OCI-LY3 (cell line): ENCODE results near the gene PROM2.

Experiments
- H2AFZ ChIP-seq: fragments of 200-600, 300-600 bp; shearing (Covaris generic); 2 replicates; pipeline ENCODE4 v1.6.0; 2014; ENCODE audit warnings: antibody characterized with exemption, low read depth, low read length
- H3K27ac ChIP-seq: fragments of 200-600, 300-600 bp; sonication (generic); 2 replicates; pipeline ENCODE4 v1.5.1; 2014; ENCODE audit warnings: mild to moderate bottlenecking, low read length, moderate library complexity, mixed read lengths
- H3K27me3 ChIP-seq: fragments of 200-600, 300-600 bp; sonication (generic); 2 replicates; pipeline ENCODE4 v1.6.1; 2014; ENCODE audit warnings: low read depth, low read length, mixed read lengths
- H3K36me3 ChIP-seq: fragments of 200-600, 300-600 bp; sonication (generic); replicated peaks from 2 replicates; pipeline ENCODE3; 2014; ENCODE audit warnings: low read depth, low read length, mixed read lengths
- H3K4me1 ChIP-seq: fragments of 300-600, 200-600 bp; sonication (generic); 2 replicates; pipeline ENCODE4 v1.6.1; 2014; ENCODE audit warnings: low read length, mixed read lengths
- H3K4me2 ChIP-seq: fragments of 200-600, 300-600 bp; sonication (generic); 2 replicates; pipeline ENCODE4 v1.6.1; 2014; ENCODE audit warnings: low read length, mixed read lengths
- H3K4me3 ChIP-seq: fragments of 300-600, 200-600 bp; sonication (generic); 2 replicates; pipeline ENCODE4 v1.5.1; 2014; ENCODE audit warnings: antibody characterized with exemption, mild to moderate bottlenecking, low read length, moderate library complexity
- H3K79me2 ChIP-seq: fragments of 300-600, 200-600 bp; shearing (Covaris generic); 2 replicates; pipeline ENCODE4 v1.6.1; 2014; ENCODE audit warnings: mild to moderate bottlenecking, low read length, mixed read lengths
- H3K9ac ChIP-seq: fragments of 300-600, 200-600 bp; shearing (Covaris generic); 2 replicates; pipeline ENCODE4 v1.6.0; 2014; ENCODE audit warnings: mild to moderate bottlenecking, low read length, moderate library complexity
- H3K9me3 ChIP-seq: fragments of 200-600, 300-600 bp; shearing (Covaris generic); 2 replicates; pipeline ENCODE4 v1.6.1; 2014; ENCODE audit warnings: low read length, mixed read lengths; ENCODE audit not compliant: insufficient read depth
- H4K20me1 ChIP-seq: fragments of 200-600, 300-600 bp; sonication (generic); 2 replicates; pipeline ENCODE4 v1.6.1; 2016; ENCODE audit warnings: low read length, mixed read lengths; ENCODE audit not compliant: insufficient read depth
- EZH2phosphoT487 ChIP-seq: fragments of 200-600 bp; shearing (Covaris generic); IDR thresholded peaks from 2 replicates; pipeline ENCODE4 v1.6.1; 2018; ENCODE audit warnings: antibody characterized with exemption, mixed run types, low read depth
- TF ChIP-seq, protein P1 (sequence below): fragments of 200-600, 300-600 bp; sonication (generic); IDR thresholded peaks from 2 replicates; pipeline ENCODE4 v1.5.1; 2014; ENCODE audit warnings: antibody characterized with exemption, low read length, low read depth

PROM2 gene

DNA sequence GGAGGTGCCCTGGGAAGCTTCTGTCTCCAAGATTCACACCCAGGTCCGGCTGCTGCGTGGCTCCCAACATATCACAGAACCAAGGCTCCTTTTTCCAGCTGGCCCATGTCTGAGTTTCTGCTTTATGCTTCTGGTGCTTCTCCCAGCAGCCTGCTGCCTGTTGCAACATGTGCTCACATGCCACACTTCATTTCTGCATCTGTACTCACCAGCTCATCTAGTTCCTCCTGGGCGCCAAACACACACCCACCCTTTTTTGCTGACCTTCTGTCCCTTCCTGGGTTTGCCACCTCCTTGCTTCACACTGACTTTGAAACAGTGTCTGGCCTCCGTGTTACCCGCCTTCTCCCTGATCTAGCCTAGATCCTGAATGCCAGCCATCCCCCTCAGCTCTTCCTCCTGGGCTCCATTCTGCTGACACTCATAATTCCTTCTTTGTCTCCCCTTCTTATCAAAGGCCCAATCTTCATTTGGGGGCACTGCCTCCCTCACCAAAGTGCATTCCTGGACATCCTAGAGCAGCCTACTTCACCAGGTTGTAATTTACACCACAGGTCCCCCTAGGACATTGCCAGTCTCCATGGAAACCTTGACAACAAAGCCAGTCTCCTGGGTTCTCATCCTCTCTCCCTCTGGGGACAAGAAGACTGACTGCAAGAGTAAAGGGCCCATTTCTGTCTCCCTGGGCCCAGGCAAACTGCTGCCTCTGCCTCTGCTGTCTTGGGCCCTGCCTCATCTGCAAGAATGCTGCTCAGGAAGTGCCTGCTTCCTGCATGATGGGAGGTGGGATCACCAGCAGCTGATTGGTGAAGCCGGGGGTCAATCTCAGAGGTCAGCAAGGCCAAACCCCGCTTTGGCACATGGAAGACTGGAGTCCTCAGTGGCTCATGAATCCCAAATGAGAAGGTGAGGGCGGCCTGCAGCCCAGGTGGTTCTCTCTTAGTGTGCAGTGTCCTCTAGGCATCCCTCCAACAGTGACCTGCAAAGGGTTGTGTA is 13.9 kb upstream of the PROM2 start:
- H3K4me2 ChIP-seq = no peak overlapping the region
- peaks cover 8% of the 10 kb centered on the region; the same call in 1 of the 2 replicates for H3K27me3 ChIP-seq
- H3K9me3 ChIP-seq = no peaks in the 10 kb centered on the region
- no peak overlapping the region for H3K9ac ChIP-seq
- no peak overlapping the region for H3K4me3 ChIP-seq
- no peaks in the 10 kb centered on the region for H3K79me2 ChIP-seq
- no peaks in the 10 kb centered on the region for H4K20me1 ChIP-seq
- TF ChIP-seq, protein P1, sequence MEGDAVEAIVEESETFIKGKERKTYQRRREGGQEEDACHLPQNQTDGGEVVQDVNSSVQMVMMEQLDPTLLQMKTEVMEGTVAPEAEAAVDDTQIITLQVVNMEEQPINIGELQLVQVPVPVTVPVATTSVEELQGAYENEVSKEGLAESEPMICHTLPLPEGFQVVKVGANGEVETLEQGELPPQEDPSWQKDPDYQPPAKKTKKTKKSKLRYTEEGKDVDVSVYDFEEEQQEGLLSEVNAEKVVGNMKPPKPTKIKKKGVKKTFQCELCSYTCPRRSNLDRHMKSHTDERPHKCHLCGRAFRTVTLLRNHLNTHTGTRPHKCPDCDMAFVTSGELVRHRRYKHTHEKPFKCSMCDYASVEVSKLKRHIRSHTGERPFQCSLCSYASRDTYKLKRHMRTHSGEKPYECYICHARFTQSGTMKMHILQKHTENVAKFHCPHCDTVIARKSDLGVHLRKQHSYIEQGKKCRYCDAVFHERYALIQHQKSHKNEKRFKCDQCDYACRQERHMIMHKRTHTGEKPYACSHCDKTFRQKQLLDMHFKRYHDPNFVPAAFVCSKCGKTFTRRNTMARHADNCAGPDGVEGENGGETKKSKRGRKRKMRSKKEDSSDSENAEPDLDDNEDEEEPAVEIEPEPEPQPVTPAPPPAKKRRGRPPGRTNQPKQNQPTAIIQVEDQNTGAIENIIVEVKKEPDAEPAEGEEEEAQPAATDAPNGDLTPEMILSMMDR = no peak
- H3K36me3 ChIP-seq = no peaks in the 10 kb centered on the region
- H3K27ac ChIP-seq = no peak overlapping the region
- no peak overlapping the region for H2AFZ ChIP-seq
- no peaks in the 10 kb centered on the region for H3K4me1 ChIP-seq

DNA sequence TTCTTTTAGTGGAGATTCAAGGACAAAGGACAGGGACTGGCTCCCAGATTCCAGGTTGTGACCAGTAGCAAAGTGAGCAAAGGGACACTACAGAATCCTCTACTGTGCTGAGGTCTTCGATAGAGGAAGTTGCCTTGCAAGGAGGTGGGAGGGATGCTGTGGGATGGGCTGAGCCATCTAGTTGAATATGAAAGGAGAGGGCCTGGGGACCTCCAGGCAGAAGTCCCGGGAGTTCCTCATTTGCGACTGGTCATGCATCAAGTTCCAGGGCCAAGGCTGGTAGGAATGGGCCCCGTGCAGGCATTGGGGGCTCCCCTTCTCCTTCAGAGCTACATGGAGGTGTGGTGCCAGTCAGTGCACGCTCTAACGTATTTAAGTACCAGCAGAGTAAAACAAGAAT is 12.6 kb upstream of the PROM2 start:
- no peak overlapping the region for H3K27ac ChIP-seq
- peaks cover 8% of the 10 kb centered on the region; the same call in 1 of the 2 replicates for H3K27me3 ChIP-seq
- H3K4me3 ChIP-seq = no peak overlapping the region
- no peaks in the 10 kb centered on the region for H3K9me3 ChIP-seq
- no peak overlapping the region for H2AFZ ChIP-seq
- no peak overlapping the region for H3K4me2 ChIP-seq
- H3K9ac ChIP-seq = no peak overlapping the region
- H3K36me3 ChIP-seq = no peaks in the 10 kb centered on the region
- H4K20me1 ChIP-seq = no peaks in the 10 kb centered on the region
- H3K4me1 ChIP-seq = no peaks in the 10 kb centered on the region
- H3K79me2 ChIP-seq = no peaks in the 10 kb centered on the region
- TF ChIP-seq EZH2phosphoT487 = no peak
- TF ChIP-seq, protein P1 = no peak

DNA sequence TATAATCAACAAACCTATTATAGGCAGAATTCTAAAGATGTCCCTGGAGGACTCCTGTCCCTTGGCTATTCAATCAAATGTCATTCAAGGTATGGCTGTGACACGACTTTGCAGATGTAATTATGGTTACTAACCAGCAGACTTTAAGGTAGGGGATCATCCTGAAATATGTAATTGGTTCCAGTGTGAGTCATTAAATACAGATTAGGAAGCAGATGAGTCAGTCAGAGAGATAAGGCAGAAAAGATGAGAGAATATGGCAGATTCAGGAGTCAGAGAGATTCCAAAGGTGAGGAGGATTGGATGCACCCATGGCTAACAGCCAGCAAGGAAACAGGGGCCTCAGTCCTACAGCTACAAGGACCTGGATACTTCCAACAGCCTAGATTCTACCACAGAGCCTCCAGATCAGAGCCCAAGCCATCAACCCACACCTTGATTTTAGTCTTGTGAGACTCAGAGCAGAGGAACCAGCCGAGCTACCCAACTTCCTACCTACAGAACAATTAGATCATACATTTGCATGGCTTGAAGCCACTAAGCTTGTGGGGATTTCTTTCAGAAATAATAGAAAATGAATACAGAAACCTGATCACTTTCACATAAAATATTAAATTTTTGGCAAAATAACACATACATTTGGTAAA is 11.2 kb upstream of the PROM2 start:
- Histone ChIP-seq H3K4me1 (no peaks in the 10 kb centered on the region), H3K27ac (no peak overlapping the region), H4K20me1 (no peaks in the 10 kb centered on the region), H3K36me3 (no peaks in the 10 kb centered on the region), H3K79me2 (no peaks in the 10 kb centered on the region), H3K9me3 (no peaks in the 10 kb centered on the region), H3K27me3 (peaks cover 8% of the 10 kb centered on the region; the same call in 1 of the 2 replicates), H3K4me2 (no peak overlapping the region), H3K9ac (no peak overlapping the region), H3K4me3 (no peak overlapping the region), H2AFZ (no peak overlapping the region)
- no peak for TF ChIP-seq EZH2phosphoT487
- TF ChIP-seq, protein P1 = no peak

DNA sequence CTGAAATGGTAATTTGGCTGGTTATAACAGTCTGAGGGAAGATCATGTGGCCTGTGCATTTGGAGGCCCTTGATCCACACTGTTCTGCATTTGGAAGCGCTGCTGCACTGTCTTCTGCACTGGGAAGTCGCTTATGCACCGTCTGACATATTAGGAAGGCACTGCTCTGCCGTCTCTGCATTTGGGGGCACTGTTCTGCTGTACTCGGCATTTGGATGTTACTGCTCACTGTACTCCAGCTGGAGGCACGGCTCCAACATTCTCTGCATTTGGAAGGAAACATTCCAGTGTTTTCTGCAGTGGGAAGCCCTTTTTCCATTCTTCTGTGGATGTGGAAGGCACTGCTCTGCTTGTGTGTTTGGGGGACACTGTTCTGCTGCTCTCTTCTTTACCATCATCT is 9.6 kb upstream of the PROM2 start:
- Histone ChIP-seq H3K79me2 (no peaks in the 10 kb centered on the region), H3K4me1 (no peaks in the 10 kb centered on the region), H3K36me3 (no peaks in the 10 kb centered on the region), H3K4me2 (no peak overlapping the region), H3K27me3 (peaks cover 2% of the 10 kb centered on the region; the same call in 1 of the 2 replicates), H4K20me1 (no peaks in the 10 kb centered on the region), H3K27ac (no peak overlapping the region), H3K4me3 (no peak overlapping the region), H3K9me3 (no peaks in the 10 kb centered on the region), H2AFZ (no peak overlapping the region), H3K9ac (no peak overlapping the region)
- TF ChIP-seq, protein P1 = no peak
- TF ChIP-seq EZH2phosphoT487 = no peak
